IMR-90 (cell line): ENCODE measurements around the gene NAGS.

Experiments used
- CTCF ChIP-seq: conservative IDR thresholded peaks from 2 replicates; pipeline ENCODE4 v1.5.1; 2012; ENCODE audit warnings: mild to moderate bottlenecking, low read depth, low read length, improper control_type of control experiment
- ELK1 ChIP-seq: fragments of 150-350 bp; IDR thresholded peaks from 2 replicates; pipeline ENCODE4 v1.6.1; 2016; ENCODE audit warnings: low read depth, mild to moderate bottlenecking, low read length, moderate library complexity, borderline replicate concordance
- POLR2A ChIP-seq: IDR thresholded peaks from 2 replicates; pipeline ENCODE4 v1.6.1; 2012; ENCODE audit warnings: mild to moderate bottlenecking, low read depth, low read length

- TF ChIP-seq CTCF (no peak), POLR2A (no peak), ELK1 (no peak)
Observed at GRCh38 chr17:44000141-44000860, 4.1 kb upstream of the NAGS start.
